Epithelial cell of esophagus (primary cell): ENCODE results near the gene GHRL.

Experiments
- DNase-seq: peaks from one replicate; pipeline ENCODE4 v3.0.0; 2010; ENCODE audit warnings: low read depth
- H3K4me3 ChIP-seq: 2 replicates; pipeline ENCODE4 v1.5.1; 2011; ENCODE audit warnings: mild to moderate bottlenecking, low read length, control low read depth
- TF ChIP-seq, protein P1 (sequence below): IDR thresholded peaks from 2 replicates; pipeline ENCODE4 v1.5.1; 2011; ENCODE audit warnings: low read depth, mild to moderate bottlenecking, low read length, control low read depth, inconsistent platforms; ENCODE audit not compliant: insufficient read depth; ENCODE audit errors: missing control alignments

GHRL gene

DNA sequence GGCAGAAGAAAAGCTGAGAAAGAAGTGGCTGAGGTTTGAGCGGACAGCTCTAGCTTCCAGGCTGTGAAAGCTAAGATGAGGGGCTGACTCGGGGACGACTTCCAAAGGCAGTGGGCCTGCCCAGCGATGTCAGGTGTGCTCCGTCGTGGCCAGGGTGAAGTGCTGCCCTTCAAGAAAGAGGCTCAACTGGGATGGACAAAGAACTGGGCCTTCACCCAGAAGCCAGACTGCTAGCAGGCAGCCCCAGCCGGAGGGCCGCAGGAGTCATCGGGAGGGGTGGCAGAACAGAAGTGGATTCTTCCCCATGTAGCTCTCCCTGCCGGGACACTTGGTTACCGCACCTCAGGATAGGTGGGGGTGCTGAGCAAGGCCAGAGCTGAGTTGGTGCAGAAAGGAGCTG, 41.3 kb upstream of the GHRL start:
- TF ChIP-seq, protein P1, sequence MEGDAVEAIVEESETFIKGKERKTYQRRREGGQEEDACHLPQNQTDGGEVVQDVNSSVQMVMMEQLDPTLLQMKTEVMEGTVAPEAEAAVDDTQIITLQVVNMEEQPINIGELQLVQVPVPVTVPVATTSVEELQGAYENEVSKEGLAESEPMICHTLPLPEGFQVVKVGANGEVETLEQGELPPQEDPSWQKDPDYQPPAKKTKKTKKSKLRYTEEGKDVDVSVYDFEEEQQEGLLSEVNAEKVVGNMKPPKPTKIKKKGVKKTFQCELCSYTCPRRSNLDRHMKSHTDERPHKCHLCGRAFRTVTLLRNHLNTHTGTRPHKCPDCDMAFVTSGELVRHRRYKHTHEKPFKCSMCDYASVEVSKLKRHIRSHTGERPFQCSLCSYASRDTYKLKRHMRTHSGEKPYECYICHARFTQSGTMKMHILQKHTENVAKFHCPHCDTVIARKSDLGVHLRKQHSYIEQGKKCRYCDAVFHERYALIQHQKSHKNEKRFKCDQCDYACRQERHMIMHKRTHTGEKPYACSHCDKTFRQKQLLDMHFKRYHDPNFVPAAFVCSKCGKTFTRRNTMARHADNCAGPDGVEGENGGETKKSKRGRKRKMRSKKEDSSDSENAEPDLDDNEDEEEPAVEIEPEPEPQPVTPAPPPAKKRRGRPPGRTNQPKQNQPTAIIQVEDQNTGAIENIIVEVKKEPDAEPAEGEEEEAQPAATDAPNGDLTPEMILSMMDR = no peak
- no peak overlapping the region for H3K4me3 ChIP-seq

GRCh38 chr3:10333349-10333650, 40.6 kb upstream of the GHRL start:
- DNase-seq = no peak
- no peak overlapping the region for H3K4me3 ChIP-seq
- TF ChIP-seq, protein P1 = no peak

More for the DNA sequence above, 41.3 kb upstream of the GHRL start:
- DNase-seq = no peak

GRCh38 chr3:10332481-10333348, 40.0 kb upstream of the GHRL start:
- DNase-seq = no peak
- no peak overlapping the region for H3K4me3 ChIP-seq
- TF ChIP-seq, protein P1 = no peak

DNA sequence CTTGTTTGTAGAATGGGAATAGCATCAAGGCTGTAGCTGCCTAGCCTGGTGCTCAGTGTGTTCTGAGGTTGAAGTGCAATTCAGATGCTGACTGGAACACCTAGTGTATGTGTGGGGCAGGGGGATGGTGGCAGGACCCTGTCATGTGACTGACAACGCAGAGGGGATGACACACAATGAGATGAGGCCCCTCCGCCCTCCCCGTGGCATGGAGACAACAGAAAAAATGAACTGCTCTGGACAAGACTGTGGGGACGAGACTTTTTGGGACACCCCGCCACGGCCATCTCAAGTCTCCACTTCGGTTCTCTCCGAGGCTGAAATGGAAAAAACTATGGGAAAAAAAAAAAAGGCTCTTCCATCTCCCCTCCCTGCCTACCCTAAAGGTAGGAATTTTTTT, 38.6 kb upstream of the GHRL start:
- H3K4me3 ChIP-seq = no peak overlapping the region
- TF ChIP-seq, protein P1 = no peak
- DNase-seq = no peak

DNA sequence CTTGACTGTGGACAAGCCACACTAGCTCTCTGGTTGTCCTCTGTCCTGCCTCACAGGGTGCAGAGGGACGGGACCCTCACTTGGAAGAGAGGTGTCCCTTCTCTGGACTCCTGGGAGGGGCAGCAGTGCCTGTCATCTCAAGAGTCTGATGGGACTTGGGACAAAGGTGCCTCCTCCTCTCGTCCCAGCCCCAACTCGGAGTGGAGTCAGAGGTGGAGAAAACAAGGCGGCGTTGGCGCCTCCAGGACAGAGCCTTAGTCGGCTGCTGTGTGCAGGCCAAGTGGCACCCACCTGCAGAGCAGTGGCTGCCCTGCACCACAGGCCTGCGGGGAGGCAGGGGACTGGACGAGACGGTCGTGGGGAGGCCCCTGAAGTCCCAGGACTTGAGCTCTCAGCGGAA, 37.6 kb upstream of the GHRL start:
- no peak for DNase-seq
- TF ChIP-seq, protein P1 = no peak
- H3K4me3 ChIP-seq = no peak overlapping the region

- H3K4me3 ChIP-seq = no peak overlapping the region
- DNase-seq = no peak
- TF ChIP-seq, protein P1 = no peak
Measured at GRCh38 chr3:10329495-10330015, 36.8 kb upstream of the GHRL start.
